ENCODE measurements around the gene PRCP. TPM values are rescaled to one million over a fixed set of nuclear protein-coding genes. Genes with fewer than 3 reads are reported as not detected.

PRCP gene
- total RNA-seq, 1 donor from 2014 or later, result 71.0 TPM

GRCh38 chr11:82874646-82875523 is 25.3 kb downstream of the PRCP start:
- H3K27ac ChIP-seq (ENCODE audit: low read depth, low read length), result no peak overlapping the region
- H3K4me1 ChIP-seq (ENCODE audit: control insufficient read depth in 3 of 3, insufficient read depth in 3 of 3, low read length in 3 of 3), result no peaks in the 10 kb centered on the region
- no peak overlapping the region for H3K9ac ChIP-seq (ENCODE audit: low read depth in 1 of 3, low read length in 3 of 3)
- H3K36me3 ChIP-seq (ENCODE audit: control insufficient read depth in 3 of 3, insufficient read depth in 3 of 3, low read length in 3 of 3), result no peaks in the 10 kb centered on the region
- H3K9me3 ChIP-seq (ENCODE audit: control insufficient read depth in 3 of 3, low read length in 3 of 3), result no peaks in the 10 kb centered on the region
- no peaks in the 10 kb centered on the region for H3K27me3 ChIP-seq (ENCODE audit: control insufficient read depth in 3 of 3, insufficient read depth in 3 of 3, low read length in 3 of 3)
- no peak overlapping the region for H3K4me3 ChIP-seq (ENCODE audit: low read length in 3 of 3)

DNA sequence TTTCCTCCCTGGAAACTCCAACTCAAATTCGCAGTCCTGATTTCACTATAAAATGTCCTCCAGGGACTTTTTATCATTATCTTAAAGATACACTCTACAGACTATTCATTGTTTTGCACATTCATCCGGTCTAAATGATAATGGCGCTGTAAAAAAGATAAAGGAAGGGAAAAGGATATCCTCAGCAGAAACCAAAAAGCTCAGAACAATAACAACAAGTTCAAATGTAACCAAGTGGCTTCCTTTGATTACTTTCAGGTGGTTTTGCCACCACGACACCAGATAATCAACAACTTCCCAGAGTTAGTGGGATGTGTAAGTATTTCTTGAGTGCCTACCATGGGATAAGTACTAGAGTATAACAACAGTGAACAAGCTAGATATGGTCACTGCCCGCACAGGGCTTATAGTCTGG is 26.3 kb downstream of the PRCP start:
- no peak overlapping the region for H3K4me3 ChIP-seq (ENCODE audit: low read length in 3 of 3)
- peaks cover 0 to 3% (median 0%) of the 10 kb centered on the region in 3 donors for H3K4me1 ChIP-seq (ENCODE audit: control insufficient read depth in 3 of 3, insufficient read depth in 3 of 3, low read length in 3 of 3)
- no peaks in the 10 kb centered on the region for H3K27me3 ChIP-seq (ENCODE audit: control insufficient read depth in 3 of 3, insufficient read depth in 3 of 3, low read length in 3 of 3)
- no peaks in the 10 kb centered on the region for H3K9me3 ChIP-seq (ENCODE audit: control insufficient read depth in 3 of 3, low read length in 3 of 3)
- no peak overlapping the region for H3K9ac ChIP-seq (ENCODE audit: low read depth in 1 of 3, low read length in 3 of 3)
- no peak overlapping the region for H3K27ac ChIP-seq (ENCODE audit: low read depth, low read length)
- no peaks in the 10 kb centered on the region for H3K36me3 ChIP-seq (ENCODE audit: control insufficient read depth in 3 of 3, insufficient read depth in 3 of 3, low read length in 3 of 3)

DNA sequence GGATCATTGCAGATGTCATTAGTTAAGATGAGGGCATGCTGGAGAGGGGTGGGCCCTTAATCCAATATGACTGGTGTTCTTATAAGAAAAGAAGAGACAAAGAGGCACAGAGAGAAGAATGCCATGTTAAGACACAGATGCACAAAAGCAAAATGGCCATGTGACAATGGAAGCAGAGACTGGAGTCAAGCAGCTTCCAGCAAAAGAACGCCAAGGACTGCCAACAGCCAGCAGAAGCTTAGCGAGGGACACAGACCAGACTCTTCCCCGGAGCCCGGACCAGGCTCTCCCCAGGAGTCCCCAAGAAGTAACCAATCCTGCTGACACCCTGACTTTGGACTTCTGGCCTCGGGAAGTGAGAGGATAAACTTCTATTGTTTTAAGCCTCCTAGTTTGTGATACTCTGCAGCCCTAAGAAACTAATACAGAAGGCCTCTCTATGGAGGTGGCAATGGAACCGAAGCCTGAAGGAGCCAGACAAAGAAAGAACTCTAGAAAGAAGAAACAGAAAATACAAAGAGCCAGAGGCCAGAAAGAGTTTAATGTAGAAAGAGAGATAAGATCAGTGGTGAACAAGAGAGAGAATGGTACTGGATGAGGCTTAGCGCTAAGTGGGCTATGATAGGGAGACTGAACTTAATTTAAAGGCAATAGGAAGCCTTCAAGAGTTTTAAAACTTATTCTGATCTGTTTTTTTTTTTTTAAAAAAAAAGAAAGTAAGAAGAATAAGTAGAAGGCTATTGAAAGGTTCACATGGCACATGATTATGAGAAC is 27.7 kb downstream of the PRCP start:
- Histone ChIP-seq H3K9ac (ENCODE audit: low read depth in 1 of 3, low read length in 3 of 3) (no peak overlapping the region), H3K4me3 (ENCODE audit: low read length in 3 of 3) (no peak overlapping the region), H3K9me3 (ENCODE audit: control insufficient read depth in 3 of 3, low read length in 3 of 3) (no peaks in the 10 kb centered on the region), H3K27me3 (ENCODE audit: control insufficient read depth in 3 of 3, insufficient read depth in 3 of 3, low read length in 3 of 3) (no peaks in the 10 kb centered on the region), H3K27ac (ENCODE audit: low read depth, low read length) (no peak overlapping the region), H3K36me3 (ENCODE audit: control insufficient read depth in 3 of 3, insufficient read depth in 3 of 3, low read length in 3 of 3) (no peaks in the 10 kb centered on the region), H3K4me1 (ENCODE audit: control insufficient read depth in 3 of 3, insufficient read depth in 3 of 3, low read length in 3 of 3) (peaks cover 0 to 3% (median 0%) of the 10 kb centered on the region in 3 donors)

GRCh38 chr11:82871646-82872045 is 28.6 kb downstream of the PRCP start:
- Histone ChIP-seq H3K36me3 (ENCODE audit: control insufficient read depth in 3 of 3, insufficient read depth in 3 of 3, low read length in 3 of 3) (no peaks in the 10 kb centered on the region), H3K4me3 (ENCODE audit: low read length in 3 of 3) (no peak overlapping the region), H3K4me1 (ENCODE audit: control insufficient read depth in 3 of 3, insufficient read depth in 3 of 3, low read length in 3 of 3) (peaks cover 0 to 3% (median 0%) of the 10 kb centered on the region in 3 donors), H3K9ac (ENCODE audit: low read depth in 1 of 3, low read length in 3 of 3) (no peak overlapping the region), H3K9me3 (ENCODE audit: control insufficient read depth in 3 of 3, low read length in 3 of 3) (no peaks in the 10 kb centered on the region), H3K27ac (ENCODE audit: low read depth, low read length) (no peak overlapping the region), H3K27me3 (ENCODE audit: control insufficient read depth in 3 of 3, insufficient read depth in 3 of 3, low read length in 3 of 3) (no peaks in the 10 kb centered on the region)

DNA sequence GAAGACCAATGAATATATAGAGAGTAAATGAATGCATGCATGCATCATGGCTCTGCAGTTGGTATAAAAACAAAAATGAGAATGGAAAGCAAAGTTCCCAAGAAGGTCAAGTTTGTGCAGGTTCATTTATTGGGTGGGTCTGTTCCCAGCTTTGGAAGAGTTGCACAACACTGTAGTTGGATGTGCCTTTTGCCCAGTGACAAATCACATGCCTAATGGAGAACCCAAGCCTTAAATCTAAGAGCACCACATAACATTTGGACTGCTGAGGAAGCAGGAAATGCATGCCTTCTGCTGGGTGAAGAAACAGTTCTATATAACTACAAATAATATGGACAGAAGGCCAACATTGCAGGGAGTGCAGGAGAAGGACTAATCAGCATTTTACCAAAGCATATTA is 30.6 kb downstream of the PRCP start:
- no peaks in the 10 kb centered on the region for H3K36me3 ChIP-seq (ENCODE audit: control insufficient read depth in 3 of 3, insufficient read depth in 3 of 3, low read length in 3 of 3)
- no peak overlapping the region for H3K9ac ChIP-seq (ENCODE audit: low read depth in 1 of 3, low read length in 3 of 3)
- H3K27ac ChIP-seq (ENCODE audit: low read depth, low read length), result no peak overlapping the region
- no peaks in the 10 kb centered on the region for H3K27me3 ChIP-seq (ENCODE audit: control insufficient read depth in 3 of 3, insufficient read depth in 3 of 3, low read length in 3 of 3)
- H3K9me3 ChIP-seq (ENCODE audit: control insufficient read depth in 3 of 3, low read length in 3 of 3), result no peaks in the 10 kb centered on the region
- no peak overlapping the region for H3K4me3 ChIP-seq (ENCODE audit: low read length in 3 of 3)
- H3K4me1 ChIP-seq (ENCODE audit: control insufficient read depth in 3 of 3, insufficient read depth in 3 of 3, low read length in 3 of 3), result peaks cover 0 to 3% (median 0%) of the 10 kb centered on the region in 3 donors

DNA sequence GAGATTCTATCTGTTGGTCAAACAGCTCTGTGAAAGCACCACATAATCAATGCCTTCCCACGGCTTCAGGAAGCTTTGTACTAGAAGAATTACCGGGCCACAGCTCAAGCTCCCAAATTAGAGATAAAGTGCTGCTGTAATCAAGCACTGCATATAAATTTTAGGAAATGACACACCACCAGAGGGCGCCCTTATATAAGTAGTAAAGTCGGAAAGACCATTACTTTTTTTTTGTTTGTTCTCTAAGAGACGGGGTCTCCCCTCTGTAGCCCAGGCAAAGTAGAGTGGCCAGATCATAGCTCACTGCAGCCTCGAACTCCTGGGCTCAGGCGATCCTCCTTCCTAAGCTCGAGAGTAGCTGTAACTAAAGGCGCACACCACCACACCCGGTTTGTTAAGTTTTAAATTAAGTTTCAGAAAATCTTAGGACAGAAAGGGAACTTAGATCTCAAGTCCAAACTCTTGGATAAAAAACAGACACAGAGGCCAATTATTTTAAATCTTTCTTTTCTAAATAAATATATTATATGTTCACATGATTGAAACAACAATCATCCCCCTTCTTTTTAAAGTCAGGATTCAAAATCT is 32.6 kb downstream of the PRCP start:
- no peaks in the 10 kb centered on the region for H3K9me3 ChIP-seq (ENCODE audit: control insufficient read depth in 3 of 3, low read length in 3 of 3)
- peak overlapping the region in 1 of 3 donors; percentile 45 for H3K9ac ChIP-seq (ENCODE audit: low read depth in 1 of 3, low read length in 3 of 3)
- no peaks in the 10 kb centered on the region for H3K36me3 ChIP-seq (ENCODE audit: control insufficient read depth in 3 of 3, insufficient read depth in 3 of 3, low read length in 3 of 3)
- peak overlapping the region; percentile 19 to 37 (median 25) for H3K4me3 ChIP-seq (ENCODE audit: low read length in 3 of 3)
- H3K27me3 ChIP-seq (ENCODE audit: control insufficient read depth in 3 of 3, insufficient read depth in 3 of 3, low read length in 3 of 3), result no peaks in the 10 kb centered on the region
- no peak overlapping the region for H3K27ac ChIP-seq (ENCODE audit: low read depth, low read length)
- H3K4me1 ChIP-seq (ENCODE audit: control insufficient read depth in 3 of 3, insufficient read depth in 3 of 3, low read length in 3 of 3), result peaks cover 0 to 8% (median 5%) of the 10 kb centered on the region in 3 donors

- no peaks in the 10 kb centered on the region for H3K27me3 ChIP-seq (ENCODE audit: control insufficient read depth in 3 of 3, insufficient read depth in 3 of 3, low read length in 3 of 3)
- no peak overlapping the region for H3K4me3 ChIP-seq (ENCODE audit: low read length in 3 of 3)
- H3K9ac ChIP-seq (ENCODE audit: low read depth in 1 of 3, low read length in 3 of 3), result no peak overlapping the region
- H3K9me3 ChIP-seq (ENCODE audit: control insufficient read depth in 3 of 3, low read length in 3 of 3), result no peaks in the 10 kb centered on the region
- H3K36me3 ChIP-seq (ENCODE audit: control insufficient read depth in 3 of 3, insufficient read depth in 3 of 3, low read length in 3 of 3), result no peaks in the 10 kb centered on the region
- H3K27ac ChIP-seq (ENCODE audit: low read depth, low read length), result no peak overlapping the region
- H3K4me1 ChIP-seq (ENCODE audit: control insufficient read depth in 3 of 3, insufficient read depth in 3 of 3, low read length in 3 of 3), result peaks cover 0 to 8% (median 5%) of the 10 kb centered on the region in 3 donors
These were observed 34.4 kb downstream of the PRCP start for GRCh38 chr11:82865841-82866240.

GRCh38 chr11:82864268-82864667 is 36.0 kb downstream of the PRCP start:
- no peak overlapping the region for H3K9ac ChIP-seq (ENCODE audit: low read depth in 1 of 3, low read length in 3 of 3)
- no peaks in the 10 kb centered on the region for H3K27me3 ChIP-seq (ENCODE audit: control insufficient read depth in 3 of 3, insufficient read depth in 3 of 3, low read length in 3 of 3)
- H3K27ac ChIP-seq (ENCODE audit: low read depth, low read length), result no peak overlapping the region
- no peaks in the 10 kb centered on the region for H3K36me3 ChIP-seq (ENCODE audit: control insufficient read depth in 3 of 3, insufficient read depth in 3 of 3, low read length in 3 of 3)
- H3K9me3 ChIP-seq (ENCODE audit: control insufficient read depth in 3 of 3, low read length in 3 of 3), result no peaks in the 10 kb centered on the region
- H3K4me3 ChIP-seq (ENCODE audit: low read length in 3 of 3), result no peak overlapping the region
- H3K4me1 ChIP-seq (ENCODE audit: control insufficient read depth in 3 of 3, insufficient read depth in 3 of 3, low read length in 3 of 3), result peaks cover 0 to 5% (median 5%) of the 10 kb centered on the region in 3 donors

- Histone ChIP-seq H3K27ac (ENCODE audit: low read depth, low read length) (no peak overlapping the region), H3K27me3 (ENCODE audit: control insufficient read depth in 3 of 3, insufficient read depth in 3 of 3, low read length in 3 of 3) (no peaks in the 10 kb centered on the region), H3K9me3 (ENCODE audit: control insufficient read depth in 3 of 3, low read length in 3 of 3) (no peaks in the 10 kb centered on the region), H3K4me3 (ENCODE audit: low read length in 3 of 3) (no peak overlapping the region), H3K36me3 (ENCODE audit: control insufficient read depth in 3 of 3, insufficient read depth in 3 of 3, low read length in 3 of 3) (no peaks in the 10 kb centered on the region), H3K4me1 (ENCODE audit: control insufficient read depth in 3 of 3, insufficient read depth in 3 of 3, low read length in 3 of 3) (peaks cover 0 to 5% (median 5%) of the 10 kb centered on the region in 3 donors), H3K9ac (ENCODE audit: low read depth in 1 of 3, low read length in 3 of 3) (no peak overlapping the region)
These were observed 37.0 kb downstream of the PRCP start for GRCh38 chr11:82863209-82863608.

All from skeletal muscle tissue (tissue), 4 donors.